Activated CD4-positive, alpha-beta memory T cell treated with anti-CD3 and anti-CD28 coated beads for 36 hours (primary cell): ENCODE results near the gene ALOX12. TPM values are rescaled to one million over a fixed set of nuclear protein-coding genes. Genes with fewer than 3 reads are reported as not detected.
A peak's percentile ranks its signal among the peaks of the same experiment; 100 is the strongest.

Experiments
- CTCF ChIA-PET: fragments of 350-600 bp; sonication (Branson Sonifier 250); formaldehyde crosslinking; loops from one replicate; lab custom pipeline; 2021; ENCODE audit warnings: antibody characterized with exemption, inconsistent platforms; lab: Charles Lee
- POLR2A ChIA-PET: fragments of 350-600 bp; sonication (Branson Sonifier 250); formaldehyde crosslinking; loops from one replicate; lab custom pipeline; 2021; ENCODE audit warnings: antibody characterized with exemption; lab: Charles Lee
- DNase-seq: peaks from one replicate; pipeline ENCODE4 v3.0.0-alpha.2; 2020
- H3K27ac Mint-ChIP-seq: one replicate; pipeline ENCODE4 v1.8.0; 2021; ENCODE audit warnings: mixed read lengths
- H3K27me3 Mint-ChIP-seq: one replicate; pipeline ENCODE4 v1.8.0; 2021; ENCODE audit warnings: mixed read lengths
- H3K36me3 Mint-ChIP-seq: one replicate; pipeline ENCODE4 v1.8.0; 2021; ENCODE audit warnings: mixed read lengths
- H3K4me1 Mint-ChIP-seq: one replicate; pipeline ENCODE4 v1.8.0; 2021; ENCODE audit warnings: low read depth, mixed read lengths
- H3K4me3 Mint-ChIP-seq: one replicate; pipeline ENCODE4 v1.8.0; 2021; ENCODE audit warnings: mild to moderate bottlenecking, mixed read lengths
- H3K9me3 Mint-ChIP-seq: one replicate; pipeline ENCODE4 v1.8.0; 2021; ENCODE audit warnings: mixed read lengths
- intact Hi-C: fragments of 100-400 bp; cut with micrococcal nuclease; formaldehyde crosslinking; loops from one replicate; pipeline ENCODE4 v1.15.1; 2023
- total RNA-seq, 2 experiments: library from RNA; stranded (reverse); gene quantifications; one replicate each; pipeline ENCODE4 v1.2.3, GENCODE V29; 2021

ALOX12 gene
- total RNA-seq, 2 experiments from 2014 or later = not detected

DNA sequence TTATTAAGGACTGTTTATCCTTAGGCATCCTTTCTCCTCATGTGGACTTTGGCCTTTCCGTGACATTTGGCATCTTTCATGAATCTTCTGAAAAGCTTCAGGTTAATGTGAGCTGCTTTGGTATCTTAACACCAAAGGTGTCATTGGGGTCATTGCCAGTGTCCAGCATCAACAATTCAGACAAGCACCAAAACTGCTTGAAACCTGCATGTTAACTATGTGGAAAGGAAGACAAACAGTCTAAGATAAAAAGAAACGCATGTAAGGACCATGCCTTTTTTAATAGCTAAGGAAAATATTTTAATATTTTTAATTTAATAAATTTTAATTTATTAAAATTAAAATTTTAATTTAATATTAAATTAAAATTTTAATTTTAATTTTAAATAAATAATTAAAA lies 7.9 kb downstream of the ALOX12 start:
- Mint-ChIP-seq H3K27ac (no peak overlapping the region), H3K36me3 (peaks cover 19% of the 10 kb centered on the region), H3K27me3 (no peaks in the 10 kb centered on the region), H3K4me3 (no peak overlapping the region), H3K4me1 (peaks cover 13% of the 10 kb centered on the region), H3K9me3 (no peaks in the 10 kb centered on the region)
- DNase-seq = no peak
- ChIA-PET POLR2A (interaction anchor here (0.6 kb wide), 1 partner anchor 151 kb away, joined by 4 read pairs; no protein-coding TSS in a partner anchor), CTCF (interaction anchor here (0.9 to 13.2 kb wide), 23 partner anchors 9 to 342 kb away, joined by 3 to 257 read pairs (median 6); partner anchors contain the start of genes BCL6B and RNASEK)
- intact Hi-C loops = loop anchor here (1.0 to 5.0 kb wide), 4 partner anchors 12 to 336 kb away; no protein-coding TSS in a partner anchor

DNA sequence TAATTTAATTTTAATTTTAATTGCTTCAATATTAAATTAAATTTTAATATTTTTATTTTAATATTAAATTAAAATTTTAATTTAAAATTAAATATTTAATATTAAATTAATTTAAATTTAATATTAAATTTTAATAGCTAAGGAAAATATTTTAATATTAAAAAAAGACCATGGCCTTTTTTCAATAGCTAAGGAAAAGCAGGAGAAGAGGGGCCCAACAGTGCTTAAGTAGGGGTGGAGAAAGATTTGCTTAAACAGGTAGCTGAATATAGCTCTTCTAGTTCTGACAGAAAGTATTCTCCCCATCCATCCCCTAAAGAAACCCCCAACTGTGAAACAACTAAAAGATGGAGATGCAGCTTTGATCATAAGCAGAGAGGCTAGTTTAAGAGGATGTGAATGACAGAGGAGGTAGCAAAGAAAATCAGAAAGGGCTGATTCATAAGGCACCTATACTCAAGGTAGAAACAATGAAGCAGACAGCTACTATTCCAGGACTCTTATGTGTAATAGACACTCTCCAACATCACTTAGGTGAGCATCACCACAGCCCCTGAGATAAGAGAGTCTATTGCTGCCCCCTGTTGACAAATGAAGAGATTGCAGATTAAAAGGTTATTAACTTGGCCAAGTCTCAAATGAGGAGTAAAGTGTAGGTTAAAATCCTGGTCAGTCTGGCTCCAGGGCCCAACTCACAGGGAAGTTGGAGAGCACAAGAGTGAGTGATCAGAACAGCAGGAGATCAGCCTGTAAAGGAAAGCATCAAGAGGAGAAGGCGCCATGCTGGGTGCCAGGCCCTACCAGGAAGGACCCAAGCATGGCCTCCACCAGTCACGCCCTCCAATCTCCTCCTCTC lies 8.8 kb downstream of the ALOX12 start:
- intact Hi-C loops = loop anchor here (1.0 to 5.0 kb wide), 4 partner anchors 11 to 337 kb away; no protein-coding TSS in a partner anchor
- Mint-ChIP-seq H3K27ac (peak overlapping the region; percentile 49), H3K27me3 (no peaks in the 10 kb centered on the region), H3K4me1 (peaks cover 22% of the 10 kb centered on the region), H3K4me3 (no peak overlapping the region), H3K9me3 (no peaks in the 10 kb centered on the region), H3K36me3 (peaks cover 21% of the 10 kb centered on the region)
- DNase-seq = no peak
- ChIA-PET POLR2A (interaction anchor here (0.6 to 1.2 kb wide), 3 partner anchors 10 to 150 kb away, joined by 3 to 4 read pairs (median 3); a partner anchor contains a TSS), CTCF (interaction anchor here (0.6 to 13.2 kb wide), 47 partner anchors 8 to 1895 kb away, joined by 3 to 257 read pairs (median 4); partner anchors contain the start of genes ALOX12, BCL6B, MED31 and RNASEK)

DNA sequence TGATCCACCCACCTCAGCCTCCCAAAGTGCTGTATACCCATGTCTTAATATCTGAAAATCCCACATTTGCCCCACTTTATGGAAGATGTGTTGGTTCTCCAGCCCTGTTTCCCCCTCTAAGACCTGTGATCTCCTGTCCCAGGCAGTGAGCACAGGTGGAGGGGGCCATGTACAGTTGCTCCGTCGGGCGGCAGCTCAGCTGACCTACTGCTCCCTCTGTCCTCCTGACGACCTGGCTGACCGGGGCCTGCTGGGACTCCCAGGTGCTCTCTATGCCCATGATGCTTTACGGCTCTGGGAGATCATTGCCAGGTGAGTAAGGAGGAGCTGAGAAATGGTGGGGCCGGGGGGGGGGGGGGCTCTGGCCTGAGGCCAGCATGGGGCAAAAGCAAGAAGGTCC lies 9.9 kb downstream of the ALOX12 start:
- CTCF ChIA-PET = interaction anchor here (0.7 to 13.2 kb wide), 5 partner anchors 16 to 333 kb away, joined by 3 to 257 read pairs (median 63); partner anchors contain the start of gene BCL6B

DNA sequence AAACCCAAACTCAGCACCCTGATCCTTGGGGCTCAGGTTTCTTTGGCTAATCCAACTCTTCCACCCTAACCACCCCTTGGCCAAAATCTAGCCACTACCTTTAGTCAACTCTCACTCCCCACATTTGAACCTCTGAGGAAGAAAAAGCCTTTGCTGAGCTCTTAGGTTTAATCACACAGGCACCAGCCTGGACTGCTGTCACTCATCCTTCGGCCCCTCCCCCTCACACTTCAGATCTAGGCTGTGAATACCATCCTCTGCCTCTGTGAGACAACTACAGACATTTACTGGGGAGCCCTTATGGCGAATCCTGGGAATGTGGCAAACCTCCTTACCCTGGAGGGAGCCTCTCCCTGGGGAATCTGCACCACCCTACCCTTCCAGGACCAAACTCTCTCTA lies 11.3 kb downstream of the ALOX12 start:
- no peak for DNase-seq
- Mint-ChIP-seq H3K9me3 (no peaks in the 10 kb centered on the region), H3K4me1 (peaks cover 44% of the 10 kb centered on the region), H3K27me3 (no peaks in the 10 kb centered on the region), H3K27ac (no peak overlapping the region), H3K4me3 (no peak overlapping the region), H3K36me3 (peaks cover 11% of the 10 kb centered on the region)
- POLR2A ChIA-PET = no interaction called here
- CTCF ChIA-PET = interaction anchor here (1.3 to 13.2 kb wide), 5 partner anchors 15 to 164 kb away, joined by 3 to 257 read pairs (median 63); partner anchors contain the start of gene BCL6B
- intact Hi-C loops = no loop called here

More for the DNA sequence above, 9.9 kb downstream of the ALOX12 start:
- POLR2A ChIA-PET = no interaction called here
- intact Hi-C loops = no loop called here
- Mint-ChIP-seq H3K4me1 (peaks cover 33% of the 10 kb centered on the region), H3K4me3 (no peak overlapping the region), H3K27me3 (no peaks in the 10 kb centered on the region), H3K36me3 (peaks cover 19% of the 10 kb centered on the region), H3K9me3 (no peaks in the 10 kb centered on the region), H3K27ac (no peak overlapping the region)
- DNase-seq = no peak

DNA sequence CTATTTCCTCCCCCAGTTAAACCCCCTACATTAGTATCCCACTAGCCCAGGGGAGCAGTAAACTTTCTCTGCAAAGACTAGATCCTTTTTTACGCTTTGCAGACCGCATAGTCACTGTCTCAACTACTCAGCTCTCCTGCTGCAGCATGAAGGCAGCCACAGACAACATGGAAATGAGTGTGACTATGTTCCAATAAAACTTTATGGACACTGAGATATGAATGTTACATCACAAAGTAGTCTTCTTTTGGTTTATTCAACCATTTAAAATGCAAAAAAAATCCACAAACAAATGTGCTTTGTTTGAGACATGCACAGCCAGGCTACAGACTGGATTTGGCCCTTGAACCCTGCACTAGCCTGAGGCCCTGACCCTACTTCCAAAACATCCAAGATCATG lies 14.7 kb downstream of the ALOX12 start:
- H3K36me3 Mint-ChIP-seq = peaks cover 24% of the 10 kb centered on the region
- peaks cover 45% of the 10 kb centered on the region for H3K4me1 Mint-ChIP-seq
- POLR2A ChIA-PET = no interaction called here
- CTCF ChIA-PET = interaction anchor here (1.7 to 13.2 kb wide), 2 partner anchors 94 to 100 kb away, joined by 10 to 257 read pairs; no protein-coding TSS in a partner anchor
- DNase-seq = no peak
- H3K27me3 Mint-ChIP-seq = no peaks in the 10 kb centered on the region
- no peaks in the 10 kb centered on the region for H3K9me3 Mint-ChIP-seq
- H3K27ac Mint-ChIP-seq = no peak overlapping the region
- H3K4me3 Mint-ChIP-seq = peak overlapping the region; percentile 52
- intact Hi-C loops = loop anchor here (10.0 kb wide), 2 partner anchors 256 to 1426 kb away; partner anchors contain the start of genes NLRP1 and XAF1

DNA sequence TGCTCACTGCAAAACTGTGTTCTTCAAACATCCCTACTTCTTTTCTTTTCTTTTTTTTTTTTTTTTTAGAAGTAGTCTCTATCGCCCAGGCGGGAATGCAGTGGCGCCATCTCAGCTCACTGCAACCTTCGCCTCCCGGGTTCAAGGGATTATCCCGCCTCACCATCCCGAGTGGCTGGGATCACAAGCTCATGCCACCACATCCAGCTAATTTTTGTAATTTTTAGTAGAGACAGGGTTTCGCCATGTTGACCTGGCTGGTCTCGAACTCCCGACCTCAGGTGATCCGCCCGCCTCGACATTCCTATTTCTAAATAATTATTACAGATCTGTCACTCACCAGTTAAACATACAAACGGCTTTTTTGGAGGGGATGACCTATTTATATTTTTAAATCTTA lies 15.6 kb downstream of the ALOX12 start:
- Mint-ChIP-seq H3K27me3 (no peaks in the 10 kb centered on the region), H3K27ac (peak overlapping the region; percentile 99), H3K9me3 (no peaks in the 10 kb centered on the region), H3K4me1 (peaks cover 54% of the 10 kb centered on the region), H3K36me3 (peaks cover 28% of the 10 kb centered on the region), H3K4me3 (peak overlapping the region; percentile 96)
- DNase-seq = no peak
- POLR2A ChIA-PET = no interaction called here
- CTCF ChIA-PET = interaction anchor here (13.2 kb wide), 1 partner anchor 95 kb away, joined by 257 read pairs; no protein-coding TSS in a partner anchor
- intact Hi-C loops = loop anchor here (10.0 kb wide), 2 partner anchors 257 to 1427 kb away; partner anchors contain the start of genes NLRP1 and XAF1

- CTCF ChIA-PET = interaction anchor here (0.7 to 1.9 kb wide), 7 partner anchors 8 to 101 kb away, joined by 3 to 12 read pairs (median 4); partner anchors contain the start of gene SLC16A13
- POLR2A ChIA-PET = interaction anchor here (0.7 to 1.3 kb wide), 2 partner anchors 12 to 23 kb away, joined by 5 to 7 read pairs; partner anchors contain the start of gene SLC16A13
- Mint-ChIP-seq H3K36me3 (peaks cover 32% of the 10 kb centered on the region), H3K27ac (peak overlapping the region; percentile 99), H3K9me3 (no peaks in the 10 kb centered on the region), H3K4me3 (peak overlapping the region; percentile 96), H3K27me3 (no peaks in the 10 kb centered on the region), H3K4me1 (peaks cover 58% of the 10 kb centered on the region)
- intact Hi-C loops = loop anchor here (10.0 kb wide), 2 partner anchors 257 to 1427 kb away; partner anchors contain the start of genes NLRP1 and XAF1
- no peak for DNase-seq
These were observed 16.0 kb downstream of the ALOX12 start for GRCh38 chr17:7011942-7012254.

GRCh38 chr17:7014261-7014994 lies 18.6 kb downstream of the ALOX12 start:
- H3K9me3 Mint-ChIP-seq = no peaks in the 10 kb centered on the region
- no peaks in the 10 kb centered on the region for H3K27me3 Mint-ChIP-seq
- H3K27ac Mint-ChIP-seq = peak overlapping the region; percentile 99
- CTCF ChIA-PET = interaction anchor here (1.5 to 2.9 kb wide), 3 partner anchors 10 to 163 kb away, joined by 4 to 13 read pairs (median 8); no protein-coding TSS in a partner anchor
- H3K4me3 Mint-ChIP-seq = peak overlapping the region; percentile 96
- peaks cover 58% of the 10 kb centered on the region for H3K4me1 Mint-ChIP-seq
- POLR2A ChIA-PET = interaction anchor here (0.6 to 2.0 kb wide), 5 partner anchors 9 to 31 kb away, joined by 3 to 10 read pairs (median 4); partner anchors contain the start of gene SLC16A13
- H3K36me3 Mint-ChIP-seq = peaks cover 41% of the 10 kb centered on the region
- peak; percentile 99 for DNase-seq
- intact Hi-C loops = loop anchor here (2.0 to 10.0 kb wide), 4 partner anchors 46 to 1430 kb away; partner anchors contain the start of genes C17orf100, MED31, NLRP1 and XAF1

GRCh38 chr17:7014995-7015958 lies 19.4 kb downstream of the ALOX12 start:
- Mint-ChIP-seq H3K27ac (peak overlapping the region; percentile 99), H3K4me3 (peak overlapping the region; percentile 96), H3K9me3 (no peaks in the 10 kb centered on the region), H3K36me3 (peaks cover 38% of the 10 kb centered on the region), H3K4me1 (peaks cover 49% of the 10 kb centered on the region), H3K27me3 (no peaks in the 10 kb centered on the region)
- intact Hi-C loops = loop anchor here (1.0 to 10.0 kb wide), 7 partner anchors 8 to 1430 kb away; partner anchors contain the start of genes BCL6B, C17orf100, MED31 and NLRP1
- CTCF ChIA-PET = interaction anchor here (1.5 to 2.9 kb wide), 3 partner anchors 11 to 162 kb away, joined by 4 to 13 read pairs (median 8); no protein-coding TSS in a partner anchor
- DNase-seq = peak; percentile 90
- POLR2A ChIA-PET = interaction anchor here (0.6 to 2.0 kb wide), 5 partner anchors 8 to 31 kb away, joined by 3 to 10 read pairs (median 4); partner anchors contain the start of gene SLC16A13

DNA sequence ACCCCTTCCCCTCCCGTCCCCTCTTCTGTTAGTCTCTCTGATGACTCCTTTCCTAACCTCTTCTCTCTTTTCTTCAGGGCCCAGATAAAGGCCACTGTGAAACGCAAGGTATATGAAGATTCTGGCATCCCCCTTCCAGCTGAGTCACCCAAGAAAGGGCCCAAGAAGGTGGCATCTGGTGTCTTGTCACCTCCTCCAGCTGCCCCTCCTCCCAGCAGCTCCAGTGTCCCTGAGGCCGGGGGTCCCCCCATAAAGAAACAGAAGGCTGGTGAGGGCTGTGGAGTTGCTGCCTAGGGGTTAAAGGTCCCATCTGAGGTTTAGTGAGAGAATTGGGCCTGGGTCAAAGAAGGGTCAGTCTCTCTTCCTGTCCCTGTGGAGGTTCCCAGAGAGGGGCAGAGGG lies 20.6 kb downstream of the ALOX12 start:
- DNase-seq = peak; percentile 45
- Mint-ChIP-seq H3K4me3 (peak overlapping the region; percentile 96), H3K27me3 (no peaks in the 10 kb centered on the region), H3K27ac (peak overlapping the region; percentile 99), H3K4me1 (peaks cover 43% of the 10 kb centered on the region), H3K36me3 (peaks cover 38% of the 10 kb centered on the region), H3K9me3 (no peaks in the 10 kb centered on the region)
- ChIA-PET CTCF (interaction anchor here (0.9 to 2.9 kb wide), 5 partner anchors 12 to 173 kb away, joined by 3 to 13 read pairs (median 5); no protein-coding TSS in a partner anchor), POLR2A (interaction anchor here (0.8 to 1.0 kb wide), 2 partner anchors 19 to 102 kb away, joined by 3 read pairs; no protein-coding TSS in a partner anchor)
- intact Hi-C loops = loop anchor here (10.0 kb wide), 2 partner anchors 262 to 1432 kb away; partner anchors contain the start of genes NLRP1 and XAF1
